HepG2 (cell line): Measurements from ENCODE around the gene KMT2A. TPM values are rescaled to one million over a fixed set of nuclear protein-coding genes. Genes with fewer than 3 reads are reported as not detected.

ENCODE experiments used
- ATAC-seq: fragments of 200-7000 bp; cut with Tn5 transposase; 3 replicates; pipeline ENCODE4 v1.9.1; 2020; ENCODE audit warnings: mild to moderate bottlenecking, moderate library complexity
- BruUV-seq: library from RNA; stranded (reverse); fragments of 400-500 nt; replicated peaks from 2 replicates; lab custom pipeline; 2021; lab: Mats Ljungman, UMichigan
- CTCF ChIA-PET: fragments of 300-600 bp; formaldehyde crosslinking; extraction: SDS; loops from one replicate; lab custom pipeline; 2021; ENCODE audit warnings: low total read pairs, inconsistent platforms, low intra/inter-chr PET ratio; lab: Yijun Ruan, JAX
- POLR2A ChIA-PET: fragments of 350-600 bp; sonication (Branson Sonifier 250); formaldehyde crosslinking; loops from one replicate; lab custom pipeline; 2020; ENCODE audit warnings: antibody characterized with exemption, inconsistent platforms; lab: Yijun Ruan, JAX
- DNase-seq: peaks from one replicate; pipeline ENCODE4 v3.0.0-alpha.2; 2015; ENCODE audit warnings: low spot score
- FAIRE-seq: peaks from 3 replicates; lab custom pipeline; 2011; peaks lifted over from hg19 to GRCh38; lab: Jason Lieb, UNC
- H2AFZ ChIP-seq: one replicate; pipeline ENCODE4 v1.6.1; 2011; ENCODE audit warnings: low read length, inconsistent platforms
- H3K27ac ChIP-seq: fragments of 300-600 bp; 3 replicates; pipeline ENCODE4 v1.8.0; 2011; ENCODE audit warnings: mixed run types, mild to moderate bottlenecking, mixed read lengths, low read length, inconsistent platforms; ENCODE audit not compliant: insufficient read depth; ENCODE audit errors: extremely low read length
- H3K27me3 ChIP-seq, 2 experiments: fragments of 200-600 bp in 1 of 2; 2 replicates in 1 of 2; 3 replicates in 1 of 2; pipeline versions ENCODE4 v1.6.0 to v1.8.0; 2011; ENCODE audit warnings: low read length in 2 of 2, mild to moderate bottlenecking in 2 of 2, moderate library complexity in 2 of 2, inconsistent platforms in 1 of 2; ENCODE audit not compliant: insufficient read depth in 2 of 2, control insufficient read depth in 1 of 2
- H3K36me3 ChIP-seq, 2 experiments: fragments of 200-600 bp in 1 of 2; replicated peaks in 1 of 2; 2 replicates in 1 of 2; 3 replicates in 1 of 2; pipeline versions ENCODE4 v1.5.1 to v1.8.0; 2011; ENCODE audit warnings: low read length in 2 of 2, inconsistent platforms in 1 of 2; ENCODE audit not compliant: insufficient read depth in 2 of 2, control insufficient read depth in 1 of 2
- H3K4me1 ChIP-seq: 2 replicates; pipeline ENCODE4 v1.5.1; 2012; ENCODE audit warnings: low read length, inconsistent platforms; ENCODE audit not compliant: insufficient read depth
- H3K4me2 ChIP-seq: 2 replicates; pipeline ENCODE4 v1.6.0; 2011; ENCODE audit warnings: low read depth, low read length, inconsistent platforms
- H3K4me3 ChIP-seq, 3 experiments: fragments of 200-600 bp in 1 of 3; sonication (generic), shearing (Covaris generic) in 1 of 3; replicated peaks in 1 of 3; 2 replicates each; pipeline ENCODE4 v1.5.1; 2011 to 2016; ENCODE audit warnings: low read length in 3 of 3, inconsistent platforms in 2 of 3, low read depth in 2 of 3, mild to moderate bottlenecking in 2 of 3, control low read depth in 1 of 3, mixed read lengths in 1 of 3; ENCODE audit not compliant: insufficient read depth in 1 of 3
- H3K79me2 ChIP-seq: one replicate; pipeline ENCODE4 v1.6.1; 2011; ENCODE audit warnings: low read length, inconsistent platforms; ENCODE audit not compliant: insufficient read depth
- H3K9ac ChIP-seq: 2 replicates; pipeline ENCODE4 v1.6.0; 2011; ENCODE audit warnings: mild to moderate bottlenecking, low read depth, low read length, inconsistent platforms; ENCODE audit not compliant: insufficient read depth
- H3K9me3 ChIP-seq: 2 replicates; pipeline ENCODE4 v1.5.1; 2012; ENCODE audit warnings: mild to moderate bottlenecking, low read length
- H4K20me1 ChIP-seq: 2 replicates; pipeline ENCODE4 v1.6.0; 2011; ENCODE audit warnings: inconsistent platforms, mild to moderate bottlenecking, low read length, moderate library complexity; ENCODE audit not compliant: insufficient read depth
- HMG20B ChIP-seq: conservative IDR thresholded peaks from 2 replicates; pipeline ENCODE4 v1.6.1; 2016; ENCODE audit warnings: missing genetic modification reagents, missing compliant biosample characterization
- ONECUT2 ChIP-seq: sonication (generic); formaldehyde crosslinking; IDR thresholded peaks from 2 replicates; pipeline ENCODE4 v1.4.0; 2020; ENCODE audit warnings: missing genetic modification reagents
- SAP130 ChIP-seq: IDR thresholded peaks from 2 replicates; pipeline ENCODE4 v1.6.1; 2016; ENCODE audit warnings: low read depth
- SP1 ChIP-seq, 2 experiments: fragments of 450-650 bp in 1 of 2; sonication (generic) in 1 of 2; formaldehyde crosslinking in 1 of 2; IDR thresholded peaks; 2 replicates each; pipeline versions ENCODE4 v1.4.0 to v1.6.1; 2016 to 2020; ENCODE audit warnings: missing genetic modification reagents in 1 of 2
- TEAD3 ChIP-seq: optimal IDR thresholded peaks from 2 replicates; pipeline ENCODE3; 2016; ENCODE audit warnings: borderline replicate concordance
- ZNF17 ChIP-seq: sonication (generic); formaldehyde crosslinking; IDR thresholded peaks from 2 replicates; pipeline ENCODE4 v1.5.0; 2020; ENCODE audit warnings: mild to moderate bottlenecking, missing genetic modification reagents
- ZNF776 ChIP-seq: sonication (generic); formaldehyde crosslinking; IDR thresholded peaks from 2 replicates; pipeline ENCODE4 v1.4.0; 2020; ENCODE audit warnings: mild to moderate bottlenecking, missing genetic modification reagents
- WGBS: methylation state at CpG from one replicate; pipeline ENCODE4 v1.1.6; 2017; ENCODE audit warnings: low lambda C conversion rate; 5-methylcytosine and 5-hydroxymethylcytosine counted together
- in situ Hi-C: cut with HindIII; loops from 2 replicates; pipeline ENCODE4 v1.10.0; 2017; ENCODE audit warnings: low pct_unique_long_range_greater_than_20kb; ENCODE audit not compliant: extremely low pct_ligation_motif_present
- intact Hi-C: fragments of 100-400 bp; cut with micrococcal nuclease; formaldehyde crosslinking; loops from one replicate; pipeline ENCODE4 v1.10.0; 2022; ENCODE audit not compliant: unreplicated experiment
- polyA plus RNA-seq, 8 experiments: library from polyadenylated mRNA; depleted of rRNA in 3 of 8; stranded (reverse) in 7 of 8; unstranded in 1 of 8; fragments of >200 nt; fragmentation: Illumina TruSeq in 4 of 8; extraction: Trizol in 4 of 8; gene quantifications; 2 replicates each; pipeline versions ENCODE4 v1.2.1 to v1.2.3, GENCODE V29; 2011 to 2016; ENCODE audit warnings: low read depth in 4 of 8, missing spikeins in 1 of 8, mixed read lengths in 1 of 8; ENCODE audit not compliant: insufficient read depth in 1 of 8
- total RNA-seq, 5 experiments: library from RNA; depleted of rRNA; stranded (reverse); fragments of >200 nt; fragmentation: Illumina TruSeq; extraction: Trizol; gene quantifications; 2 replicates each; pipeline ENCODE4 v1.2.3, GENCODE V29; 2016; ENCODE audit warnings: low read depth in 1 of 5
- TF ChIP-seq, protein P1 (sequence below): sonication (generic); formaldehyde crosslinking; IDR thresholded peaks from 2 replicates; pipeline ENCODE4 v1.5.0; 2020; ENCODE audit warnings: mild to moderate bottlenecking, missing genetic modification reagents
- TF ChIP-seq, protein P2 (sequence below): sonication (generic); formaldehyde crosslinking; IDR thresholded peaks from 2 replicates; pipeline ENCODE4 v1.5.1; 2020; ENCODE audit warnings: mild to moderate bottlenecking, missing genetic modification reagents, moderate library complexity
- TF ChIP-seq, protein P3 (sequence below): sonication (generic); formaldehyde crosslinking; IDR thresholded peaks from 2 replicates; pipeline ENCODE4 v1.4.0; 2020; ENCODE audit warnings: mild to moderate bottlenecking, missing genetic modification reagents
- TF ChIP-seq, protein P4 (sequence below): sonication (generic); formaldehyde crosslinking; IDR thresholded peaks from 2 replicates; pipeline ENCODE4 v1.5.1; 2020; ENCODE audit warnings: mild to moderate bottlenecking, moderate library complexity, missing genetic modification reagents

KMT2A gene
- total and polyA plus RNA-seq, 2 of the 13 experiments (the other 11 are each of a cell fraction or from before 2014, with no cell fraction given) = 12.4 to 20.0 TPM

GRCh38 chr11:118533769-118534729 is 97.8 kb downstream of the KMT2A start:
- peak overlapping the region; percentile 42 for H3K9ac ChIP-seq
- CTCF ChIA-PET = interaction anchor here (1.4 kb wide), 1 partner anchor 32 kb away, joined by 6 read pairs; the partner anchor contains the start of gene IFT46
- DNase-seq (peak; percentile 45), ATAC-seq (peak; percentile 61), FAIRE-seq (peak; percentile 51)
- peak overlapping the region; percentile 63 for H3K4me2 ChIP-seq
- intact Hi-C loops = no loop called here
- 44% methylated on average over 9 of the region's 27 CpGs for WGBS
- no peaks in the 10 kb centered on the region for H3K9me3 ChIP-seq
- no peak overlapping the region for H2AFZ ChIP-seq
- H3K27me3 ChIP-seq = no peaks in the 10 kb centered on the region; a peak in 1 of 5 replicates
- BruUV-seq = no TSS peak
- no peaks in the 10 kb centered on the region for H3K36me3 ChIP-seq
- no peaks in the 10 kb centered on the region for H4K20me1 ChIP-seq
- peaks cover 47% of the 10 kb centered on the region for H3K4me1 ChIP-seq
- peak overlapping the region; percentile 42 for H3K27ac ChIP-seq
- POLR2A ChIA-PET = interaction anchor here (0.6 kb wide), 1 partner anchor 73 kb away, joined by 3 read pairs; the partner anchor contains the start of gene PHLDB1
- in situ Hi-C loops = loop anchor here (5.0 kb wide), 1 partner anchor 33 kb away; the partner anchor contains the start of gene IFT46
- peak overlapping the region in 2 of 3 experiments; percentile 11 to 42; a peak in 4 of 6 replicates for H3K4me3 ChIP-seq
- no peaks in the 10 kb centered on the region for H3K79me2 ChIP-seq
- TF ChIP-seq ZNF776 (CRISPR knock-in tag) = no peak
- TF ChIP-seq SP1 (IDR thresholded peaks at IDR 0.05) = no peak
- peak; percentile 16; the same call in 1 of the 2 replicates for TF ChIP-seq SP1 (CRISPR knock-in tag; IDR thresholded peaks at IDR 0.05)
- TF ChIP-seq TEAD3 (CRISPR knock-in tag) = no peak
- TF ChIP-seq SAP130 (CRISPR knock-in tag) = peak; percentile 37; the same call in 1 of the 2 replicates
- no peak for TF ChIP-seq ZNF17 (CRISPR knock-in tag)
- TF ChIP-seq, protein P1, sequence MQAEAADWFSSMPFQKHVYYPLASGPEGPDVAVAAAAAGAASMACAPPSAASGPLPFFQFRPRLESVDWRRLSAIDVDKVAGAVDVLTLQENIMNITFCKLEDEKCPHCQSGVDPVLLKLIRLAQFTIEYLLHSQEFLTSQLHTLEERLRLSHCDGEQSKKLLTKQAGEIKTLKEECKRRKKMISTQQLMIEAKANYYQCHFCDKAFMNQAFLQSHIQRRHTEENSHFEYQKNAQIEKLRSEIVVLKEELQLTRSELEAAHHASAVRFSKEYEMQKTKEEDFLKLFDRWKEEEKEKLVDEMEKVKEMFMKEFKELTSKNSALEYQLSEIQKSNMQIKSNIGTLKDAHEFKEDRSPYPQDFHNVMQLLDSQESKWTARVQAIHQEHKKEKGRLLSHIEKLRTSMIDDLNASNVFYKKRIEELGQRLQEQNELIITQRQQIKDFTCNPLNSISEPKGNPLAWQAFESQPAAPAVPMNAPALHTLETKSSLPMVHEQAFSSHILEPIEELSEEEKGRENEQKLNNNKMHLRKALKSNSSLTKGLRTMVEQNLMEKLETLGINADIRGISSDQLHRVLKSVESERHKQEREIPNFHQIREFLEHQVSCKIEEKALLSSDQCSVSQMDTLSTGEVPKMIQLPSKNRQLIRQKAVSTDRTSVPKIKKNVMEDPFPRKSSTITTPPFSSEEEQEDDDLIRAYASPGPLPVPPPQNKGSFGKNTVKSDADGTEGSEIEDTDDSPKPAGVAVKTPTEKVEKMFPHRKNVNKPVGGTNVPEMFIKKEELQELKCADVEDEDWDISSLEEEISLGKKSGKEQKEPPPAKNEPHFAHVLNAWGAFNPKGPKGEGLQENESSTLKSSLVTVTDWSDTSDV (CRISPR knock-in tag) = no peak
- TF ChIP-seq, protein P2, sequence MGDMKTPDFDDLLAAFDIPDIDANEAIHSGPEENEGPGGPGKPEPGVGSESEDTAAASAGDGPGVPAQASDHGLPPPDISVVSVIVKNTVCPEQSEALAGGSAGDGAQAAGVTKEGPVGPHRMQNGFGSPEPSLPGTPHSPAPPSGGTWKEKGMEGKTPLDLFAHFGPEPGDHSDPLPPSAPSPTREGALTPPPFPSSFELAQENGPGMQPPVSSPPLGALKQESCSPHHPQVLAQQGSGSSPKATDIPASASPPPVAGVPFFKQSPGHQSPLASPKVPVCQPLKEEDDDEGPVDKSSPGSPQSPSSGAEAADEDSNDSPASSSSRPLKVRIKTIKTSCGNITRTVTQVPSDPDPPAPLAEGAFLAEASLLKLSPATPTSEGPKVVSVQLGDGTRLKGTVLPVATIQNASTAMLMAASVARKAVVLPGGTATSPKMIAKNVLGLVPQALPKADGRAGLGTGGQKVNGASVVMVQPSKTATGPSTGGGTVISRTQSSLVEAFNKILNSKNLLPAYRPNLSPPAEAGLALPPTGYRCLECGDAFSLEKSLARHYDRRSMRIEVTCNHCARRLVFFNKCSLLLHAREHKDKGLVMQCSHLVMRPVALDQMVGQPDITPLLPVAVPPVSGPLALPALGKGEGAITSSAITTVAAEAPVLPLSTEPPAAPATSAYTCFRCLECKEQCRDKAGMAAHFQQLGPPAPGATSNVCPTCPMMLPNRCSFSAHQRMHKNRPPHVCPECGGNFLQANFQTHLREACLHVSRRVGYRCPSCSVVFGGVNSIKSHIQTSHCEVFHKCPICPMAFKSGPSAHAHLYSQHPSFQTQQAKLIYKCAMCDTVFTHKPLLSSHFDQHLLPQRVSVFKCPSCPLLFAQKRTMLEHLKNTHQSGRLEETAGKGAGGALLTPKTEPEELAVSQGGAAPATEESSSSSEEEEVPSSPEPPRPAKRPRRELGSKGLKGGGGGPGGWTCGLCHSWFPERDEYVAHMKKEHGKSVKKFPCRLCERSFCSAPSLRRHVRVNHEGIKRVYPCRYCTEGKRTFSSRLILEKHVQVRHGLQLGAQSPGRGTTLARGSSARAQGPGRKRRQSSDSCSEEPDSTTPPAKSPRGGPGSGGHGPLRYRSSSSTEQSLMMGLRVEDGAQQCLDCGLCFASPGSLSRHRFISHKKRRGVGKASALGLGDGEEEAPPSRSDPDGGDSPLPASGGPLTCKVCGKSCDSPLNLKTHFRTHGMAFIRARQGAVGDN = peak; percentile 67
- TF ChIP-seq, protein P3, sequence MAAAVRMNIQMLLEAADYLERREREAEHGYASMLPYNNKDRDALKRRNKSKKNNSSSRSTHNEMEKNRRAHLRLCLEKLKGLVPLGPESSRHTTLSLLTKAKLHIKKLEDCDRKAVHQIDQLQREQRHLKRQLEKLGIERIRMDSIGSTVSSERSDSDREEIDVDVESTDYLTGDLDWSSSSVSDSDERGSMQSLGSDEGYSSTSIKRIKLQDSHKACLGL (CRISPR knock-in tag) = no peak
- TF ChIP-seq HMG20B (CRISPR knock-in tag) = no peak
- no peak for TF ChIP-seq ONECUT2 (CRISPR knock-in tag)
- TF ChIP-seq, protein P4, sequence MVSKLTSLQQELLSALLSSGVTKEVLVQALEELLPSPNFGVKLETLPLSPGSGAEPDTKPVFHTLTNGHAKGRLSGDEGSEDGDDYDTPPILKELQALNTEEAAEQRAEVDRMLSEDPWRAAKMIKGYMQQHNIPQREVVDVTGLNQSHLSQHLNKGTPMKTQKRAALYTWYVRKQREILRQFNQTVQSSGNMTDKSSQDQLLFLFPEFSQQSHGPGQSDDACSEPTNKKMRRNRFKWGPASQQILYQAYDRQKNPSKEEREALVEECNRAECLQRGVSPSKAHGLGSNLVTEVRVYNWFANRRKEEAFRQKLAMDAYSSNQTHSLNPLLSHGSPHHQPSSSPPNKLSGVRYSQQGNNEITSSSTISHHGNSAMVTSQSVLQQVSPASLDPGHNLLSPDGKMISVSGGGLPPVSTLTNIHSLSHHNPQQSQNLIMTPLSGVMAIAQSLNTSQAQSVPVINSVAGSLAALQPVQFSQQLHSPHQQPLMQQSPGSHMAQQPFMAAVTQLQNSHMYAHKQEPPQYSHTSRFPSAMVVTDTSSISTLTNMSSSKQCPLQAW (CRISPR knock-in tag) = 0 out of 2 replicates have a peak, but pooled peaks have one; percentile 28
